ENCODE data around the gene FKTN. TPM values are rescaled to one million over a fixed set of nuclear protein-coding genes. Genes with fewer than 3 reads are reported as not detected.

Gene FKTN
- total and polyA plus RNA-seq, 7 experiments from 2014 or later, result 1.2 to 15.5 (median 9.3) TPM

DNA sequence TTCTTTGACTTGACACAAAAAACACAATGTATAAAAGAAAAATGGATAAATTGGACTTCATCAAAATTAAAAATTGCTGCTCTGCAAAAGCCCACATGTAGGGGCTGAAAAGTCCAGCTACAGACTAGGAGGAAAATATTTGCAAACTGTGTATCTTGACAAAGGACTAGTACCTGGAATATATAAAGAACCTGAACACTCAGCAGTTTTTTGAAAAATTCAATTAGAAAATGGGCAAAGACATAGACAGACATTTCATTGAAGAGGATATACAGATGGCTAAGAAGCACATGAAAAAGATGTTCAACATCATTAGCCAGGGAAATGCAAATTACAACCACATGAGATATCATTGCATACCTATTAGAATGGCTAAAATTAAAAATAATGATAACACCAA, 85.9 kb downstream of the FKTN start:
- H3K4me1 Mint-ChIP-seq, result no peaks in the 10 kb centered on the region
- H3K36me3 Mint-ChIP-seq, result peaks cover 0 to 27% (median 17%) of the 10 kb centered on the region in 5 donors
- CTCF ChIA-PET, result no interaction called here
- Histone ChIP-seq H3K4me3 (ENCODE audit: low read length) (no peak overlapping the region), H3K4me1 (ENCODE audit: control insufficient read depth in 2 of 2, insufficient read depth in 2 of 2, low read length in 2 of 2) (no peaks in the 10 kb centered on the region), H3K9me3 (ENCODE audit: control insufficient read depth in 2 of 3, low read length in 3 of 3) (no peaks in the 10 kb centered on the region), H3K27me3 (ENCODE audit: control insufficient read depth in 2 of 2, insufficient read depth in 2 of 2, low read length in 2 of 2) (no peaks in the 10 kb centered on the region), H3K36me3 (ENCODE audit: control insufficient read depth in 2 of 3, insufficient read depth in 3 of 3, low read length in 3 of 3) (no peaks in the 10 kb centered on the region), H3K27ac (ENCODE audit: low read depth, low read length) (no peak overlapping the region)
- no peak overlapping the region for H3K4me3 Mint-ChIP-seq
- POLR2A ChIA-PET, result no interaction called here
- intact Hi-C loops (cut with micrococcal nuclease), result no loop called here
- no peaks in the 10 kb centered on the region for H3K9me3 Mint-ChIP-seq
- DNase-seq (no peak), ATAC-seq (no peak)
- no peaks in the 10 kb centered on the region for H3K27me3 Mint-ChIP-seq
- H3K27ac Mint-ChIP-seq, result no peak overlapping the region

DNA sequence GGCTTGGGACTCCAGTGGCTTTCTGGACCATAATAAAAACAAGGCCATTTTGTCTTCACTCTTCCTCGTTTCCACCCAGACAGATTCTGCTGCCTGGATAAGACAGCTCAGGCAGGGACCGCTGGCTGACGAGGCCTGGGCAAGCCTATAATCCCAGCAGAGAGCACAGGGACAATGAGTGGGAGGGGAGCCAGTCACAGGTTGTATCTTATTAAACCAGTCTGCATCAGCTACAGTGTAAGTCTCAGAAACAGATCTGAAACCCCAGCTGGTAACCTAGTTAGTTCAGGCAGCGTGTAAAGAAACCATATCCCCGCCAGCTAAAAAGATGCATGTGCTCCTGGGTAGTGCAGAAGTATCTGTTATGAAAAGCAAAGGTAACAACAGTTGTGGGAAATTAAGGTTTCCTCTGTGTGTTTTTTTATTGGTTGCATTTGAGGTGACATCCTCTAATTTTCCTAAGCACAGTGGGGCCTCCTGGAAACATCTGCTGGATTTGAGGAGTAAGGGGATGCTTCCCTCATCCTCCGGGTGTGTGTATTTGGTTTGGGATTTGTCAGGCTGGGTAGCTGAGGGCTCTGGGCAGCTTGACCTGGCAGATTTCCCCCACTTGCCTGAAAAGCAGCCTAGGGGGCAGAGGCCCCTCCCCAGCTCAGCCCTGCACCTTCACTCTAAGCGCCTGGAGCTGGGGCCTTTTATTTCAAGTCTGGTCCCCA, 89.1 kb downstream of the FKTN start:
- Mint-ChIP-seq H3K4me3 (no peak overlapping the region), H3K9me3 (no peaks in the 10 kb centered on the region), H3K4me1 (no peaks in the 10 kb centered on the region), H3K36me3 (peaks cover 0 to 4% (median 0%) of the 10 kb centered on the region in 5 donors), H3K27me3 (no peaks in the 10 kb centered on the region), H3K27ac (no peak overlapping the region)
- Histone ChIP-seq H3K27me3 (ENCODE audit: control insufficient read depth in 2 of 2, insufficient read depth in 2 of 2, low read length in 2 of 2) (no peaks in the 10 kb centered on the region), H3K27ac (ENCODE audit: low read depth, low read length) (no peak overlapping the region), H3K36me3 (ENCODE audit: control insufficient read depth in 2 of 3, insufficient read depth in 3 of 3, low read length in 3 of 3) (no peaks in the 10 kb centered on the region), H3K4me1 (ENCODE audit: control insufficient read depth in 2 of 2, insufficient read depth in 2 of 2, low read length in 2 of 2) (no peaks in the 10 kb centered on the region), H3K4me3 (ENCODE audit: low read length) (no peak overlapping the region), H3K9me3 (ENCODE audit: control insufficient read depth in 2 of 3, low read length in 3 of 3) (no peaks in the 10 kb centered on the region)
- ChIA-PET POLR2A (no interaction called here), CTCF (no interaction called here)
- intact Hi-C loops (cut with micrococcal nuclease), result no loop called here
- ATAC-seq (no peak), DNase-seq (no peak)

DNA sequence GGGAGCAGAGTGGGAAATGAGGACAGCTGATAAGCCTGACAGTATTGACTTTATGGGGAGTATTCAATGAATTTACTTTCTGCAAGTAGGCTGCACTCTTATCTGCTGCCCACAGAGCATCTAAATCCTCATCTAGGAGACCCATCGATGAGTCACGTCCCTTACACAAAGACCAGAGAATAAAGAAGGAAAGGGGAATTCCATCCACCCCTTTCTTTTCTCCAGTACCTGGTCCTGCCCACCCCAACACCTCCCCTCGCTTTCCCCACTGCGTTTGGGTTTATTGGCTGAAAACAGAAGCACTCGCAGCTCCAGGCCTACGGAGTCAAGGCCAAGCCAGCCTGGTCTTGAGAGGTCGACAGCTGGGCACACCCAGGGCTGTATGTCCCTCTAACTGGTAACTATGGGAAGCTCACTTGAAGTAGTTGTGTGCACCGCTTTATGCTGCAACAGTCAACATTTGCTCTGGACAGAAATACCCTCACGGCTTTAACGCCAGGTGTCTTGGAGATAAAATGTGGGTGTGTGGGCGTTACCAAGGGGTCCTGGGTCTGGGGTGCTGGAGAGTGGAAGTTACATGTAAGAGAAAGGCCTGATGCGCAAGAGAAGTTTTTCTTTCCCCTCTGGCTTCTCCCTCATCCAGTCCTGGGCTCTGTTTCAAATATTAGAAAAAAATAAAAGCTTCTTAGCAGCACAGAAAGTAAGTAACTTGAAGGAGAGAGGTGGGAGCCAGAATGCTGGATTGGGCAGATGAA, 89.8 kb downstream of the FKTN start:
- Histone ChIP-seq H3K4me3 (ENCODE audit: low read length) (no peak overlapping the region), H3K27me3 (ENCODE audit: control insufficient read depth in 2 of 2, insufficient read depth in 2 of 2, low read length in 2 of 2) (no peaks in the 10 kb centered on the region), H3K36me3 (ENCODE audit: control insufficient read depth in 2 of 3, insufficient read depth in 3 of 3, low read length in 3 of 3) (no peaks in the 10 kb centered on the region), H3K27ac (ENCODE audit: low read depth, low read length) (no peak overlapping the region), H3K9me3 (ENCODE audit: control insufficient read depth in 2 of 3, low read length in 3 of 3) (no peaks in the 10 kb centered on the region), H3K4me1 (ENCODE audit: control insufficient read depth in 2 of 2, insufficient read depth in 2 of 2, low read length in 2 of 2) (no peaks in the 10 kb centered on the region)
- no peaks in the 10 kb centered on the region for H3K4me1 Mint-ChIP-seq
- no peak for DNase-seq
- H3K9me3 Mint-ChIP-seq, result no peaks in the 10 kb centered on the region
- ATAC-seq, result no peak
- POLR2A ChIA-PET, result no interaction called here
- CTCF ChIA-PET, result no interaction called here
- no peak overlapping the region for H3K4me3 Mint-ChIP-seq
- intact Hi-C loops (cut with micrococcal nuclease), result no loop called here
- peaks cover 0 to 2% (median 0%) of the 10 kb centered on the region in 5 donors for H3K36me3 Mint-ChIP-seq
- H3K27me3 Mint-ChIP-seq, result no peaks in the 10 kb centered on the region
- no peak overlapping the region for H3K27ac Mint-ChIP-seq

DNA sequence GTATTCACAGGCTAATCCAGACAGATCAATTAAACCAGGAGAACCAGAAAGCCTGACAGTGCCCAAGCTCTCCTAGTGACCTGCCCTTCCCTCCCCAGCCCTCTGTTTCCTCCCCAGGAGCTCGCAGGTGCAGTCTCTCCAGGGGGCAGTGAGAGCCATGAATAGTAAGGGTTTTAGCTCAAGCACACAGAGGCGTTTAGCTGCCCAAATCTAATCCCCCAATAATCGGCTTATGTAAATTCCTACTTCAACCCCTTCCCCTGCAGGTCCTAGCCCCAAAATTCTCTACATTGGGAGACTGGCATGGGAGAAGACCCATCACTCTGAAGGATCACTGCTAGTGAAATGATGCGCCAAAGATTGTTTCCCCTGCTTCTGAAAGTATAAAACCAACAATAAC, 93.9 kb downstream of the FKTN start:
- H3K36me3 Mint-ChIP-seq, result peaks cover 0 to 4% (median 0%) of the 10 kb centered on the region in 5 donors
- ChIA-PET CTCF (no interaction called here), POLR2A (no interaction called here)
- no peaks in the 10 kb centered on the region for H3K36me3 ChIP-seq (ENCODE audit: control insufficient read depth in 2 of 3, insufficient read depth in 3 of 3, low read length in 3 of 3)
- peaks cover 0 to 4% of the 10 kb centered on the region in 2 donors for H3K27me3 ChIP-seq (ENCODE audit: control insufficient read depth in 2 of 2, insufficient read depth in 2 of 2, low read length in 2 of 2)
- no peaks in the 10 kb centered on the region for H3K9me3 Mint-ChIP-seq
- intact Hi-C loops (cut with micrococcal nuclease), result no loop called here
- peaks cover 4 to 11% (median 5%) of the 10 kb centered on the region in 7 donors for H3K4me1 Mint-ChIP-seq
- H3K9me3 ChIP-seq (ENCODE audit: control insufficient read depth in 2 of 3, low read length in 3 of 3), result no peaks in the 10 kb centered on the region
- H3K4me3 Mint-ChIP-seq, result no peak overlapping the region
- ATAC-seq (no peak), DNase-seq (no peak)
- H3K27ac ChIP-seq (ENCODE audit: low read depth, low read length), result no peak overlapping the region
- no peak overlapping the region for H3K27ac Mint-ChIP-seq
- peaks cover 0 to 5% of the 10 kb centered on the region in 2 donors for H3K4me1 ChIP-seq (ENCODE audit: control insufficient read depth in 2 of 2, insufficient read depth in 2 of 2, low read length in 2 of 2)
- no peak overlapping the region for H3K4me3 ChIP-seq (ENCODE audit: low read length)
- H3K27me3 Mint-ChIP-seq, result peaks cover 12 to 25% (median 16%) of the 10 kb centered on the region in 5 donors

DNA sequence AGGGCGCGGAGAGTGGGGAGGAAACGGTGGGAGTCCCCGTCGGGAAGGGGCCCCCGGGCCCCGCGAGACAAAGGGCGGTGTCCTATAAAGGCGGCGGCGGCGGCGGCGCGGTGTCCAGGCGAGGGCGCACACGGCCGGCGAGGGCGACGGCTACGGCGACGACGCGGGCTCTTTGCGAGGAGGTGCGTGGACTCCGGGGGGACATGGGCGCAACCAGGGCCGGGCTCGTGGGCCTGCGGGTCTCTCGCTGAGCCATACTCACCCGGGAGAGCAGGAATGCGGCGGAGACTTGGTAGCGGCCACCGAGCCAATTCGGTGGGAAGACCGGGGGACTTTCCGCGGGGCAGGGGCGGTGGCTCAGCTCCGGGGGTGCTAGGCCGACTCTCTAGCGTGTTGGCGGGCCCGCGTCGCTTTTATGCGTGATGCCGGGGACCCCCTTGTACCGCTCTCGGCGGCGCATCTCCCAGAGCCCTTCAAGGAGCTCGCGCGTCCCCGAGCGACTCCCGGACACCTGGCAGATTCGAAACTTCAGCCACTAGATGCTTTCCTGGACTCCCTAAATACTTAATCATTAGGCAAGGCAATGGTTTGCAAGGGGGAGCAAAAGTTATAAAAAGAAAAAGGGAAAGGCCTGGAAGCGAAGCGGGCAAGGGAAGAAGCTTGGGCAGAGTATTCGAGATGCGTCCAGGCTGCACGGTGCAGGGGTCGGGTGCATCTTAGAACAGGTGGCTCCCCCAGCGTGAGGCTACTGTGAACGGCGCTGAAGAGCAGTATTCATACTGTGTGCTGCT, 98.4 kb downstream of the FKTN start:
- ATAC-seq (peak; percentile 61), DNase-seq (no peak)
- ChIA-PET POLR2A (no interaction called here), CTCF (no interaction called here)
- peaks cover 0 to 2% (median 0%) of the 10 kb centered on the region in 11 donors for H3K9me3 Mint-ChIP-seq
- Histone ChIP-seq H3K4me1 (ENCODE audit: control insufficient read depth in 2 of 2, insufficient read depth in 2 of 2, low read length in 2 of 2) (peaks cover 0 to 11% of the 10 kb centered on the region in 2 donors), H3K27me3 (ENCODE audit: control insufficient read depth in 2 of 2, insufficient read depth in 2 of 2, low read length in 2 of 2) (peaks cover 0 to 11% of the 10 kb centered on the region in 2 donors), H3K36me3 (ENCODE audit: control insufficient read depth in 2 of 3, insufficient read depth in 3 of 3, low read length in 3 of 3) (no peaks in the 10 kb centered on the region), H3K9me3 (ENCODE audit: control insufficient read depth in 2 of 3, low read length in 3 of 3) (no peaks in the 10 kb centered on the region), H3K27ac (ENCODE audit: low read depth, low read length) (no peak overlapping the region), H3K4me3 (ENCODE audit: low read length) (no peak overlapping the region)
- H3K4me3 Mint-ChIP-seq, result peak overlapping the region; percentile 64 to 89 (median 79)
- H3K27ac Mint-ChIP-seq, result peak overlapping the region in 1 of 9 donors; percentile 62
- H3K27me3 Mint-ChIP-seq, result peaks cover 34 to 47% (median 42%) of the 10 kb centered on the region in 5 donors
- H3K36me3 Mint-ChIP-seq, result peaks cover 0 to 7% (median 0%) of the 10 kb centered on the region in 5 donors
- peaks cover 7 to 15% (median 9%) of the 10 kb centered on the region in 7 donors for H3K4me1 Mint-ChIP-seq
- intact Hi-C loops (cut with micrococcal nuclease), result loop anchor here (1.0 kb wide), 1 partner anchor 62 kb away; no protein-coding TSS in a partner anchor

DNA sequence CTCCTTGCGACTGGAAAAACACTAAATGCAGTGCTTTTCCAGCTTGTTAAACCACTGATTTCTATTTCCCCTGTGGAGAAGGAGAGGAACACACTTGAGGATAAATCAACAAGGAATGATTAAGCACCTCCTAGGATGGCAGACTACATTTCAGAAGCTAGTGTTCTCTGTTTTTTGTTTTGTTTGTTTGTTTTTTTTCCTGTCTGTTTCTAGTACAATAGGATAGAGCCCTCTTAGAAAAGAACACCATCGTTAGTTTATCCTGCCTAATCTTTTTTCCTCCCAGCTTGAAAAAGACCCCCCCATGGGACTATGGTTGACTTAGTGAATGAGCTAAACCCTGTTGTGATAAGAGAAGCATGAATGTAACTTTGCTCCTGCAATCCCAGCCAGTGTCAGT, 100.4 kb downstream of the FKTN start:
- H3K36me3 ChIP-seq (ENCODE audit: control insufficient read depth in 2 of 3, insufficient read depth in 3 of 3, low read length in 3 of 3), result no peaks in the 10 kb centered on the region
- Mint-ChIP-seq H3K27me3 (peaks cover 34 to 47% (median 42%) of the 10 kb centered on the region in 5 donors), H3K4me3 (no peak overlapping the region), H3K36me3 (peaks cover 0 to 7% (median 0%) of the 10 kb centered on the region in 5 donors), H3K4me1 (peaks cover 7 to 15% (median 9%) of the 10 kb centered on the region in 7 donors), H3K9me3 (peaks cover 0 to 2% (median 0%) of the 10 kb centered on the region in 11 donors), H3K27ac (no peak overlapping the region)
- DNase-seq, result no peak
- CTCF ChIA-PET, result no interaction called here
- H3K27ac ChIP-seq (ENCODE audit: low read depth, low read length), result no peak overlapping the region
- ATAC-seq, result no peak
- no peaks in the 10 kb centered on the region for H3K9me3 ChIP-seq (ENCODE audit: control insufficient read depth in 2 of 3, low read length in 3 of 3)
- no peak overlapping the region for H3K4me3 ChIP-seq (ENCODE audit: low read length)
- peaks cover 0 to 11% of the 10 kb centered on the region in 2 donors for H3K27me3 ChIP-seq (ENCODE audit: control insufficient read depth in 2 of 2, insufficient read depth in 2 of 2, low read length in 2 of 2)
- peaks cover 0 to 11% of the 10 kb centered on the region in 2 donors for H3K4me1 ChIP-seq (ENCODE audit: control insufficient read depth in 2 of 2, insufficient read depth in 2 of 2, low read length in 2 of 2)
- intact Hi-C loops (cut with micrococcal nuclease), result no loop called here
- POLR2A ChIA-PET, result no interaction called here

Data from naive thymus-derived CD4-positive, alpha-beta T cell (primary cell).